Panc1 (cell line): ENCODE measurements around the gene SNAP47. TPM values are rescaled to one million over a fixed set of nuclear protein-coding genes. Genes with fewer than 3 reads are reported as not detected.
A peak's percentile ranks its signal among the peaks of the same experiment; 100 is the strongest.

Experiments
- ATAC-seq: fragments of 200-7000 bp; cut with Tn5 transposase; 2 replicates; pipeline ENCODE4 v1.9.1; 2020; ENCODE audit warnings: mild to moderate bottlenecking, moderate library complexity
- BruUV-seq: library from RNA; stranded (reverse); fragments of 400-500 nt; replicated peaks from 2 replicates; lab custom pipeline; 2021; lab: Mats Ljungman, UMichigan
- CTCF ChIA-PET: fragments of 300-600 bp; sonication (Branson Sonifier 250); formaldehyde crosslinking; loops from one replicate; lab custom pipeline; 2022; ENCODE audit warnings: antibody characterized with exemption; lab: Charles Lee
- POLR2A ChIA-PET: fragments of 300-600 bp; sonication (Branson Sonifier 250); formaldehyde crosslinking; loops from one replicate; lab custom pipeline; 2022; ENCODE audit warnings: antibody characterized with exemption; lab: Charles Lee
- DNase-seq: peaks from one replicate; pipeline ENCODE4 v3.0.0-alpha.2; 2010; ENCODE audit warnings: low read depth, low spot score
- H3K27ac ChIP-seq: 2 replicates; pipeline ENCODE4 v1.5.1; 2011; ENCODE audit warnings: mild to moderate bottlenecking, low read length, inconsistent platforms
- H3K27me3 ChIP-seq: fragments of 200-500 bp; sonication (Bioruptor generic); 2 replicates; pipeline ENCODE4 v1.6.0; 2014; ENCODE audit warnings: low read length, inconsistent platforms; ENCODE audit not compliant: control insufficient read depth, insufficient read depth
- H3K36me3 ChIP-seq: fragments of 200-500 bp; sonication (Bioruptor generic); 2 replicates; pipeline ENCODE4 v1.5.1; 2014; ENCODE audit warnings: inconsistent platforms, mild to moderate bottlenecking, low read length, moderate library complexity; ENCODE audit not compliant: control insufficient read depth, insufficient read depth
- H3K4me1 ChIP-seq: 2 replicates; pipeline ENCODE4 v1.5.1; 2011; ENCODE audit warnings: inconsistent platforms, mild to moderate bottlenecking, low read length, moderate library complexity; ENCODE audit not compliant: control insufficient read depth, insufficient read depth
- H3K4me3 ChIP-seq, 2 experiments: 2 replicates each; pipeline ENCODE4 v1.5.1; 2011 to 2012; ENCODE audit warnings: low read depth in 2 of 2, low read length in 2 of 2, mild to moderate bottlenecking in 2 of 2, inconsistent platforms in 1 of 2, moderate library complexity in 1 of 2
- H3K9me3 ChIP-seq: fragments of 200-500 bp; sonication (Bioruptor generic); 2 replicates; pipeline ENCODE4 v1.5.1; 2014; ENCODE audit warnings: low read depth, mild to moderate bottlenecking, inconsistent platforms, low read length, moderate library complexity; ENCODE audit not compliant: control insufficient read depth, insufficient read depth
- POLR2AphosphoS5 ChIP-seq: IDR thresholded peaks from 2 replicates; pipeline ENCODE4 v1.6.1; 2012; ENCODE audit warnings: mild to moderate bottlenecking, low read depth, low read length, moderate library complexity
- SIN3A ChIP-seq: IDR thresholded peaks from 2 replicates; pipeline ENCODE4 v1.6.1; 2012; ENCODE audit warnings: low read depth, mild to moderate bottlenecking, low read length, moderate library complexity, borderline replicate concordance; ENCODE audit not compliant: insufficient read depth
- TCF7L2 ChIP-seq: IDR thresholded peaks from 2 replicates; pipeline ENCODE4 v1.6.1; 2011; ENCODE audit warnings: mild to moderate bottlenecking, low read depth, low read length, inconsistent platforms
- in situ Hi-C: cut with HindIII; loops from 2 replicates; pipeline ENCODE4 v1.10.0; 2016; ENCODE audit warnings: low sequenced_read_pairs, low pct_unique_long_range_greater_than_20kb
- intact Hi-C: fragments of 100-400 bp; cut with micrococcal nuclease; formaldehyde crosslinking; loops from one replicate; pipeline ENCODE4 v1.10.0; 2022; ENCODE audit not compliant: unreplicated experiment
- total RNA-seq: library from RNA; stranded (reverse); gene quantifications from one replicate; pipeline ENCODE4 v1.2.1, GENCODE V29; 2021; ENCODE audit not compliant: unreplicated experiment
- TF ChIP-seq, protein P1 (sequence below): fragments of 450-650 bp; IDR thresholded peaks from 2 replicates; pipeline ENCODE4 v1.5.1; 2017; ENCODE audit warnings: mild to moderate bottlenecking
- TF ChIP-seq, protein P2 (sequence below), 2 experiments: IDR thresholded peaks; 2 replicates each; pipeline ENCODE4 v1.6.1; 2011 to 2012; ENCODE audit warnings: low read depth in 2 of 2, control low read depth in 1 of 2, low read length in 1 of 2, mild to moderate bottlenecking in 1 of 2, moderate library complexity in 1 of 2; ENCODE audit not compliant: insufficient read depth in 1 of 2

The SNAP47 gene
- total RNA-seq, 1 experiment from 2014 or later, result 55.6 TPM

DNA sequence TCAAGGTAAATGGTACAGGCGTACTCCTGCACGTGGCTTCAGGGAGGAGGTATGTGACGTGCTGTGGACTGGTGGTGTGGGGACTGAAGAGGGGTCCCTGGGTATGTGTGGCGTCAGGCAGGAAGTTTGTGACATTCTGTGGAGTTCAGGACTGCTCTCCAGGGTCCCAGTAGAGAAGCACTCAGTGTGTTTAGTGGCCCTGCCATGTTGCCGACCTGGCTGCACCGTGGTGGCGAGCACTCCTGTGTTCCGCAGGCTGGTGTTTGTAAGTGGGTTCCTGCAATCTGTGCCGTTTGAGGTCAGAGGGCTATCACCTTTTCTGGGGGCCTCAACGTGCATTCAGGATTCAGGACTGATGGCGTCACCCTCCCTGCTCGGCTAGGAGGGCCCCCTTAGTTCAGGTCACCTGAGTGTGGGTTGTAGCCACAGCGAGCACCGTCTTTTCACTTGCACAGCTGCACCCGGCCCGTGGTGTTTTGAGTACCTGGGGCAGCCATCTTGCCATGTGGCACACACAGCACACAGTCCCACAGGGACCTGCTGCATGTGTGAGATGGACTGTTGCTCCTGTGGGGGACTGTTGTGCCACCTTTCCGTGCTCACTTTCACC, 26.5 kb downstream of the SNAP47 start:
- Histone ChIP-seq H3K27ac (peak overlapping the region; percentile 46; the same call in 1 of the 2 replicates), H3K36me3 (peaks cover 9% of the 10 kb centered on the region; the same call in 1 of the 2 replicates), H3K4me1 (peaks cover 72% of the 10 kb centered on the region), H3K27me3 (no peaks in the 10 kb centered on the region), H3K4me3 (no peak overlapping the region), H3K9me3 (no peaks in the 10 kb centered on the region)
- POLR2A ChIA-PET, result no interaction called here
- ATAC-seq (peak; percentile 6; the same call in 1 of the 2 replicates), DNase-seq (no peak)
- CTCF ChIA-PET, result interaction anchor here (1.9 kb wide), 1 partner anchor 192 kb away, joined by 9 read pairs; no protein-coding TSS in a partner anchor
- in situ Hi-C loops (no loop called here), intact Hi-C loops (loop anchor here (2.0 kb wide), 1 partner anchor 185 kb away; the partner anchor contains the start of gene WNT9A)
- TF ChIP-seq TCF7L2 (no peak), POLR2AphosphoS5 (no peak), SIN3A (no peak)
- TF ChIP-seq, protein P1, sequence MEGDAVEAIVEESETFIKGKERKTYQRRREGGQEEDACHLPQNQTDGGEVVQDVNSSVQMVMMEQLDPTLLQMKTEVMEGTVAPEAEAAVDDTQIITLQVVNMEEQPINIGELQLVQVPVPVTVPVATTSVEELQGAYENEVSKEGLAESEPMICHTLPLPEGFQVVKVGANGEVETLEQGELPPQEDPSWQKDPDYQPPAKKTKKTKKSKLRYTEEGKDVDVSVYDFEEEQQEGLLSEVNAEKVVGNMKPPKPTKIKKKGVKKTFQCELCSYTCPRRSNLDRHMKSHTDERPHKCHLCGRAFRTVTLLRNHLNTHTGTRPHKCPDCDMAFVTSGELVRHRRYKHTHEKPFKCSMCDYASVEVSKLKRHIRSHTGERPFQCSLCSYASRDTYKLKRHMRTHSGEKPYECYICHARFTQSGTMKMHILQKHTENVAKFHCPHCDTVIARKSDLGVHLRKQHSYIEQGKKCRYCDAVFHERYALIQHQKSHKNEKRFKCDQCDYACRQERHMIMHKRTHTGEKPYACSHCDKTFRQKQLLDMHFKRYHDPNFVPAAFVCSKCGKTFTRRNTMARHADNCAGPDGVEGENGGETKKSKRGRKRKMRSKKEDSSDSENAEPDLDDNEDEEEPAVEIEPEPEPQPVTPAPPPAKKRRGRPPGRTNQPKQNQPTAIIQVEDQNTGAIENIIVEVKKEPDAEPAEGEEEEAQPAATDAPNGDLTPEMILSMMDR, result no peak
- TF ChIP-seq, protein P2, sequence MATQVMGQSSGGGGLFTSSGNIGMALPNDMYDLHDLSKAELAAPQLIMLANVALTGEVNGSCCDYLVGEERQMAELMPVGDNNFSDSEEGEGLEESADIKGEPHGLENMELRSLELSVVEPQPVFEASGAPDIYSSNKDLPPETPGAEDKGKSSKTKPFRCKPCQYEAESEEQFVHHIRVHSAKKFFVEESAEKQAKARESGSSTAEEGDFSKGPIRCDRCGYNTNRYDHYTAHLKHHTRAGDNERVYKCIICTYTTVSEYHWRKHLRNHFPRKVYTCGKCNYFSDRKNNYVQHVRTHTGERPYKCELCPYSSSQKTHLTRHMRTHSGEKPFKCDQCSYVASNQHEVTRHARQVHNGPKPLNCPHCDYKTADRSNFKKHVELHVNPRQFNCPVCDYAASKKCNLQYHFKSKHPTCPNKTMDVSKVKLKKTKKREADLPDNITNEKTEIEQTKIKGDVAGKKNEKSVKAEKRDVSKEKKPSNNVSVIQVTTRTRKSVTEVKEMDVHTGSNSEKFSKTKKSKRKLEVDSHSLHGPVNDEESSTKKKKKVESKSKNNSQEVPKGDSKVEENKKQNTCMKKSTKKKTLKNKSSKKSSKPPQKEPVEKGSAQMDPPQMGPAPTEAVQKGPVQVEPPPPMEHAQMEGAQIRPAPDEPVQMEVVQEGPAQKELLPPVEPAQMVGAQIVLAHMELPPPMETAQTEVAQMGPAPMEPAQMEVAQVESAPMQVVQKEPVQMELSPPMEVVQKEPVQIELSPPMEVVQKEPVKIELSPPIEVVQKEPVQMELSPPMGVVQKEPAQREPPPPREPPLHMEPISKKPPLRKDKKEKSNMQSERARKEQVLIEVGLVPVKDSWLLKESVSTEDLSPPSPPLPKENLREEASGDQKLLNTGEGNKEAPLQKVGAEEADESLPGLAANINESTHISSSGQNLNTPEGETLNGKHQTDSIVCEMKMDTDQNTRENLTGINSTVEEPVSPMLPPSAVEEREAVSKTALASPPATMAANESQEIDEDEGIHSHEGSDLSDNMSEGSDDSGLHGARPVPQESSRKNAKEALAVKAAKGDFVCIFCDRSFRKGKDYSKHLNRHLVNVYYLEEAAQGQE (IDR thresholded peaks at IDR 0.05; ENCODE audit: insufficient read depth in 1 of 2, low read depth in 2 of 2, low read length in 1 of 2), result no peak
- BruUV-seq, result no TSS peak

DNA sequence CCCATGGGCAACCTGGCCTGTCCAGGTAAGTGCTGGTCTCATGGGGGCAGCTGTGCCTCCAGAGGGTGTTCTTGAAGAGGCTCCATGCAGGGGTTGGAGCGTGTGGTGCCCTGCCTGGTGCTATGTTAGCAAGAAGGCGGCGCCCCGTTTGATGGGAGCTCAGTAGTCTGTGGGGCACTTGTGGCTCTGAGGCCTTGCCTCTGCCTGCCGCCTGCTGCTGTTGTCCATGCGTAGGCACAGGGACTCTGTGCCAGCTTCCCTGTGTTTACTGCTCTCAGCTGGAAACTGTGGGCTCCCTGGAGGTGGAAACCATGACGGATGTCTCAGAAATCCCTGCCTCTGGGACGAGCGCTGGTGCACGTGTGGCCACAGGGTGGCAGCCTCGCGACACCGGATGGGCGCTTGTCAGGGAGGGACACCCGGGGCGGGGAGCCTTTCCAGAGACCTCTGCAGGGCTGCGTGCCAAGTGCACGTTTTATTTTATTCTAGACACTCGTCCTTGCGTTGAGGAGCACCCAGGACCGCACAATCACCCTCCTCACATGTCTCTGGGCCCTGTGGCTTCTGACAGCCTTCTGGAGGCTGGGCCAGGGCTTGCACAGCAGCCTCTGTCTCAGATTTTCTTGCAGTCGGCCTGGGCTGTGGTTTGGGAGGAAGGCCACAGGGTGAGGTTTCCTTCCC, 27.1 kb downstream of the SNAP47 start:
- peak; percentile 69; the same call in 1 of the 2 replicates for TF ChIP-seq SIN3A
- TF ChIP-seq TCF7L2, result no peak
- TF ChIP-seq POLR2AphosphoS5, result peak; percentile 60; the same call in 1 of the 2 replicates
- TF ChIP-seq, protein P2 (IDR thresholded peaks at IDR 0.05; ENCODE audit: insufficient read depth in 1 of 2, low read depth in 2 of 2, low read length in 1 of 2), result no peak
- TF ChIP-seq, protein P1, result peak; percentile 95
- ChIA-PET CTCF (interaction anchor here (0.7 to 1.9 kb wide), 3 partner anchors 9 to 191 kb away, joined by 3 to 9 read pairs (median 3); no protein-coding TSS in a partner anchor), POLR2A (interaction anchor here (0.6 kb wide), 1 partner anchor 150 kb away, joined by 4 read pairs; no protein-coding TSS in a partner anchor)
- Histone ChIP-seq H3K27ac (peak overlapping the region; percentile 46), H3K4me3 (no peak overlapping the region), H3K36me3 (peaks cover 9% of the 10 kb centered on the region; the same call in 1 of the 2 replicates), H3K4me1 (peaks cover 78% of the 10 kb centered on the region), H3K27me3 (no peaks in the 10 kb centered on the region), H3K9me3 (no peaks in the 10 kb centered on the region)
- BruUV-seq, result no TSS peak
- in situ Hi-C loops, result no loop called here
- DNase-seq (no peak), ATAC-seq (peak; percentile 75)
- intact Hi-C loops, result loop anchor here (2.0 kb wide), 1 partner anchor 184 kb away; the partner anchor contains the start of gene WNT9A
